ENCODE results near the gene COL5A2.

Gene COL5A2

GRCh38 chr2:188984065-188984491, 195.5 kb downstream of the COL5A2 start:
- TF ChIP-seq, protein P1, sequence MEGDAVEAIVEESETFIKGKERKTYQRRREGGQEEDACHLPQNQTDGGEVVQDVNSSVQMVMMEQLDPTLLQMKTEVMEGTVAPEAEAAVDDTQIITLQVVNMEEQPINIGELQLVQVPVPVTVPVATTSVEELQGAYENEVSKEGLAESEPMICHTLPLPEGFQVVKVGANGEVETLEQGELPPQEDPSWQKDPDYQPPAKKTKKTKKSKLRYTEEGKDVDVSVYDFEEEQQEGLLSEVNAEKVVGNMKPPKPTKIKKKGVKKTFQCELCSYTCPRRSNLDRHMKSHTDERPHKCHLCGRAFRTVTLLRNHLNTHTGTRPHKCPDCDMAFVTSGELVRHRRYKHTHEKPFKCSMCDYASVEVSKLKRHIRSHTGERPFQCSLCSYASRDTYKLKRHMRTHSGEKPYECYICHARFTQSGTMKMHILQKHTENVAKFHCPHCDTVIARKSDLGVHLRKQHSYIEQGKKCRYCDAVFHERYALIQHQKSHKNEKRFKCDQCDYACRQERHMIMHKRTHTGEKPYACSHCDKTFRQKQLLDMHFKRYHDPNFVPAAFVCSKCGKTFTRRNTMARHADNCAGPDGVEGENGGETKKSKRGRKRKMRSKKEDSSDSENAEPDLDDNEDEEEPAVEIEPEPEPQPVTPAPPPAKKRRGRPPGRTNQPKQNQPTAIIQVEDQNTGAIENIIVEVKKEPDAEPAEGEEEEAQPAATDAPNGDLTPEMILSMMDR (conservative IDR thresholded peaks at IDR 0.05; ENCODE audit: low read length) = peak; percentile 65
- TF ChIP-seq EZH2phosphoT487 (IDR thresholded peaks at IDR 0.05; ENCODE audit: borderline replicate concordance) = no peak
- no peaks in the 10 kb centered on the region for H3K27me3 ChIP-seq (ENCODE audit: insufficient read depth, low read length, poor library complexity, severe bottlenecking)
- H3K36me3 ChIP-seq (ENCODE audit: insufficient read depth, low read length) = no peaks in the 10 kb centered on the region
- no peaks in the 10 kb centered on the region for H3K79me2 ChIP-seq (ENCODE audit: insufficient read depth, low read length)
- no peak overlapping the region for H2AFZ ChIP-seq (ENCODE audit: low read length)
- H3F3A ChIP-seq (ENCODE audit: low read depth) = no peaks in the 10 kb centered on the region
- no peaks in the 10 kb centered on the region for H4K20me1 ChIP-seq (ENCODE audit: insufficient read depth, low read length, poor library complexity, severe bottlenecking)
- no peak overlapping the region for H3K4me2 ChIP-seq (ENCODE audit: low read depth, low read length, poor library complexity, severe bottlenecking)
- H3K4me3 ChIP-seq (ENCODE audit: low read length, poor library complexity, severe bottlenecking) = no peak overlapping the region
- H3K9me3 ChIP-seq (ENCODE audit: insufficient read depth, low read depth, low read length) = no peaks in the 10 kb centered on the region
- no peaks in the 10 kb centered on the region for H3K9me2 ChIP-seq (replicated peaks; ENCODE audit: low read depth, low read length)
- H3K9ac ChIP-seq (ENCODE audit: low read depth, low read length, poor library complexity, severe bottlenecking) = no peak overlapping the region
- peaks cover 5% of the 10 kb centered on the region for H3K4me1 ChIP-seq (ENCODE audit: insufficient read depth, low read length, poor library complexity, severe bottlenecking)

DNA sequence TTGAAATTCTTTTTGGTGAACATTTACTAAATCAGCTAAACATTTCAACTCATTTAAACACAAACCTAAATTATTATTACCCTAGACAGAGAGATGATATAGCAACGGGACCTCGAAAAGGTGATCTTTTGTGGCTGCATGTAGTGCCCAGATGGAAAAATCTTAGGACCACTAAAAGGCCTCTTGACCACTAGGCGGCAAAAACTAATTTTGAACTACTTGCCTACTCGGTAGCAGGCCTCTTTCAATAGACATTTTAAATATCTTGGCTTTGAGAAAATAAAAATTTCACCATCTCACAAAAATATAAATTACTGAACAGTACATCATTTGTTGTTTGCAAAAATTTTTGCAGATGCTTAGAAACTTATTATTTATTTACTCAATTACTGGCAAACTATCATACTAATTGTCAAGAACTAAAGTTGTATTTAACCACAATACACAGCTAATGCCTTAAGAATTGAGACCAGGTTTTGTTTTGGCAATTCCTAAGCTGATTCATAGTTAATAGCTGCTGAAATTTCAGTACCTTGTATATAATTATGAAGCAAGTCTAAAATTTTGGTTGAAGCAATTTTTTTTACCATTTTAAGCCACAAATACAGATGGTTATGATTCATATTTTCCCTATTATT, 196.0 kb downstream of the COL5A2 start:
- Histone ChIP-seq H3K36me3 (ENCODE audit: insufficient read depth, low read length) (no peaks in the 10 kb centered on the region), H3K4me1 (ENCODE audit: insufficient read depth, low read length, poor library complexity, severe bottlenecking) (peaks cover 10% of the 10 kb centered on the region), H3K4me2 (ENCODE audit: low read depth, low read length, poor library complexity, severe bottlenecking) (no peak overlapping the region), H3F3A (ENCODE audit: low read depth) (no peaks in the 10 kb centered on the region), H3K9me2 (replicated peaks; ENCODE audit: low read depth, low read length) (no peaks in the 10 kb centered on the region), H3K79me2 (ENCODE audit: insufficient read depth, low read length) (no peaks in the 10 kb centered on the region), H3K27me3 (ENCODE audit: insufficient read depth, low read length, poor library complexity, severe bottlenecking) (no peaks in the 10 kb centered on the region), H3K4me3 (ENCODE audit: low read length, poor library complexity, severe bottlenecking) (no peak overlapping the region), H3K9ac (ENCODE audit: low read depth, low read length, poor library complexity, severe bottlenecking) (no peak overlapping the region), H2AFZ (ENCODE audit: low read length) (no peak overlapping the region), H3K9me3 (ENCODE audit: insufficient read depth, low read depth, low read length) (no peaks in the 10 kb centered on the region), H4K20me1 (ENCODE audit: insufficient read depth, low read length, poor library complexity, severe bottlenecking) (no peaks in the 10 kb centered on the region)
- no peak for TF ChIP-seq EZH2phosphoT487 (IDR thresholded peaks at IDR 0.05; ENCODE audit: borderline replicate concordance)
- TF ChIP-seq, protein P1 (conservative IDR thresholded peaks at IDR 0.05; ENCODE audit: low read length) = peak; percentile 42
